NCI-H2196 (cell line): Measurements from ENCODE around the gene SHMT2.
A peak's percentile ranks its signal among the peaks of the same experiment; 100 is the strongest.

Experiments used
- DNase-seq: peaks from one replicate; lab custom pipeline; 2025; ENCODE audit not compliant: unreplicated experiment; lab: John Stamatoyannopoulos, UW

The SHMT2 gene

DNA sequence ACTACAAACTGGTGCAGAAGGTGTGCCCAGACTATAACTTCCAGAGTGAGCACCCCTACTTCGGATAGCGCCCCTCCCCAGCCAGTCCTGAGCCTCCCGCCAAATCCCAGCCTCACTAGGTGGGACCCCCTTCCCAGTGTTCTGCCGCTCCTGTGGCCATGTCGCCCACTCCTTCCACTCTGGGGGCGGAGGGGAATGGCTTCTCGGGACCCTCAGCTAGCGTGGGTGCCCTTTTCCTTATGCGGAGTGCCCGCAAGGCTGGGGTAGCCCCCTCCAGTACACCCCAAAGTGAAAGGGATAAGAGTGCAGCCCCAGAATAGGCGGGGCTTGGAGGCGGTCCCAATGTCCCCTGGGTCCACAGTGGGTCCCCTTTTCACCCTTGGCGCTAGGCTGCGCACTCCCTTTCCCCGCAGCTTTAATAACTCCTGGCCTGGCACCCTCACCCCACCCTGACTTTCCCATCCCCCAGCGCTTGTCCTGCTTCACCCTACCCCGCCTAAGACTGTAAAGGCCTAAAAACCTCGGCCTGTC is 3.8 kb upstream of the SHMT2 start:
- no peak for DNase-seq

GRCh38 chr12:57226588-57227314 is 2.8 kb upstream of the SHMT2 start:
- DNase-seq: no peak

DNA sequence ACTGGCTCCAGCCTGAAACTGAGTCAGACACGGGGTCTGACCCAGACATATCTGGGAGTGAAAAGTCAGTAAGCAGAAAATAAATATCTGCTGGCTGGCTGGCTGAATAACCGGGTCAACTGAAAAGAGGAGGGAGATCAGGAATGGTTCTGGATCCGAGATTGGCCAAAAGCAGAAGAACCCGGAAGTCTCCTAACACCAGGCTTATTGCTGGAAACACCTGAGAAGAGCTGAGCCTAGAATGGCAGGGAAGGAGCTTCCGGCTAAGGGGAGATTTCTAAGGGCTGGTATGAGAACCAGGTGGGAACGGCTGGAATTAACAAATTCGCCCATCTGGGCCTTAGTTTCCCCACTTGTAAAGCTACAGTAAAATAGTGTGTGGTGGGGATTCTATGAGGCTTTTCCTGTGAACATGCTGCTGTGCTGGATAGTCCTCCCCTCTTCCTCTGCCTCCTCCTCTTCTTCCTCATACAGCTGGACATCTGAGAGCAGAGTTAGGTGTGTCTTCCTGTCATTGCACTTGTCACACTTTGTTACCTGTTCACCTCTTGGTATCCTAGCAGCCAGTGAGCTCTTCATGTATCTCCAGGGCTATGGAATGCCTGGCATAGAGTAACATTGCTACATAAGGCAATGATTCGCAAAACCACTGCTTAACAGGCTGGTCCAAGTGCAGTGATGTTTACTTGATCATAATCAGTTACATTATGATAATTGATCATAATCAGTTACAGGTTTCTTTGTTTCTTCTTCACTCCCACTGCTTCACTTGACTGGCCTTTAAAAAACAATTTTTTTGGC is 2.0 kb upstream of the SHMT2 start:
- peak; percentile 16 for DNase-seq

DNA sequence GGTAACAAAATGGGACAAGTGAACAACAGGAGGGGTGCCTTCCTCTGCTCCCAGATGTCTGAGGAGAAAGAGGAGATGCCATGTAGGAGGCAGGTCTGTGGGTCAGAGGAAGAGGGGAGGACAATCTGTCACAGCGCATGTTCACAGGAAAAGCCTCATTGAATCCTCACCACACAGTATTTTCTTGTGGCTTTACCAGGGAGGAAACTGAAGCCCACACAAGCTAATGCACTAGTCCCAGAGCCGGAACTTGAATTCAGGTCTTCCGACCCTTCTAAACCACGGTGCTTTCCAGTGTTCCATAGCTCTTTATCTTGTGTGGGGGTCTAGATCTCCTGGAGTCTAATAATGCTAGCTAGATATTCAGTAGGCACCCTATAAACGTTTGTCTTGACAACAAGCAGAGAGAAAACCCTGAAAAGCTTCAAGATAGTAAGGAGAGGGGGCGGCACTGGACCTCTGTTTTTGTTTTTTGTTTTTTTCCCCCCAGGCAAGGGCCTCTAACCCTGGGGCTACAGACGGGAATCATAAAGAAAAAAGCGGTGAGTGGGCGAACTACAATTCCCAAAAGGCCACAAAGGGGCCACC is 371 bp upstream of the SHMT2 start:
- no peak for DNase-seq

DNA sequence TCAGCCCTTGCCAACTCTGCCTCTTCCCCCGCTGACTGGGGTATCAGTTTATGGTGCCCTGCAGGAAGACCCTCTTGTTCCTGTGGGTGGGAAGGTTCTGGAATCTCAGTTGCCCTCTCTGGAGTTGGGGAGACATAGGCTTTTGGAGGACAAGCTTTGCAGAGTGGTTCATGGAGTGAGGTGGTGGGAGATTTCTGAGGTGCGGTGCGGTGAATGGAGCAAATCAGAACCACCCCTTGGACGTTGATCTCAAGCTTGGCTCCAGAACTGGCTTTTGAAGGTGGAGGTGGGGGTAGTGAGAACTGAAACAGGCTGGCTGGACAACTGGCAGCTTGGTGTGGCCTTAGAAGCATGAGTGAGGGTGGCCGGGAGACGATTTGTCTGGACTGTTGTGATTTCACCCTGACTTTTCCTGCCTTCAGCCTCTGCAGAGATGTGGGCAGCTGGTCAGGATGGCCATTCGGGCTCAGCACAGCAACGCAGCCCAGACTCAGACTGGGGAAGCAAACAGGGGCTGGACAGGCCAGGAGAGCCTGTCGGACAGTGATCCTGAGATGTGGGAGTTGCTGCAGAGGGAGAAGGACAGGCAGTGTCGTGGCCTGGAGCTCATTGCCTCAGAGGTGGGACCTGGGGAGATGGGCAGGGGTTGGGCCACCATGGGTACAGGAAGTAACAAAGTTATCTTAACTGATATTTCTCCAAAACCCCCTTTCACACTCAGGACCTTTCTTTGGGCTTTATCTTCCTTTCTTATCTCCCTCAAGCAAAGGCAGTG is 1.1 kb downstream of the SHMT2 start:
- no peak for DNase-seq

GRCh38 chr12:57231276-57232021 is 1.9 kb downstream of the SHMT2 start:
- DNase-seq: no peak

- no peak for DNase-seq
These were observed 2.7 kb downstream of the SHMT2 start for GRCh38 chr12:57232156-57232756.

- DNase-seq: no peak
These were observed 4.1 kb downstream of the SHMT2 start for GRCh38 chr12:57233357-57234232.

GRCh38 chr12:57234233-57234570 is 4.7 kb downstream of the SHMT2 start:
- DNase-seq: no peak

- DNase-seq: no peak
These were observed 5.1 kb downstream of the SHMT2 start for GRCh38 chr12:57234571-57235016.

DNA sequence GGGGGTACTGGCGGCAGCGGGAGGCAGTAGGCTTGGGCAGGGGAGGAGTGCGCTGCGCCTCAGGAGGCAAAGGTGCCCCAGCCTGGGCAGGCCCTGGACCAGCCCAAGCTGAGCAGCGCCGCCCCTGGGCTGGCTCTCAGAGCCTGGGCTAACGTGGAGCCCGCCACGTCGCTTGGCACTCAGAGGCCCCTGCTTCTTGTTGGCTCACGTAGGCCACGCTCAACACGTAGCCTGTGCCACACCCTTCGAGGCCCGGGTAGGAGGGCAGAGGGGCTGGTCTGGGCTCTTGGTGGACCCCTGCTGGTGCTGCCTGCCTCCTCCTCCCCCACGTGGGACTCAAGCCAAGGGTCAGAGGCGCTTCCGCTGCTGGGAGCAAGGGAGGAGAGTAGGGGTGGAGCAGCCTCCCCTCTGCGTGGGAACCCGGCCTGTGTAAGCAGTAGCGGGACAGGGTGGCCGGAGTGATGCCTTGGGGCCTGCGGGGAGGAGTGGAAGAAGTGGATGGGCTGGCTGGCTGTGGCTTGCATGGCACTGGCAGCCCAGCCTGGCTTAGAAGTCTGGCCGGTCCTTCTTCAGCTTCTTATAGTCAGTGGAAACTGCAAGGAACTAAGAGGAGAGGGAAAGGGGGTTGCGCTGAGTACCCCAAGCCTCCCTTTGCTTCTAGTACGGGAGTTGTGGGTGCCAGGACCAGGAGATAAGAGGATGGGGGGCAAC is 5.7 kb downstream of the SHMT2 start:
- DNase-seq: no peak

DNA sequence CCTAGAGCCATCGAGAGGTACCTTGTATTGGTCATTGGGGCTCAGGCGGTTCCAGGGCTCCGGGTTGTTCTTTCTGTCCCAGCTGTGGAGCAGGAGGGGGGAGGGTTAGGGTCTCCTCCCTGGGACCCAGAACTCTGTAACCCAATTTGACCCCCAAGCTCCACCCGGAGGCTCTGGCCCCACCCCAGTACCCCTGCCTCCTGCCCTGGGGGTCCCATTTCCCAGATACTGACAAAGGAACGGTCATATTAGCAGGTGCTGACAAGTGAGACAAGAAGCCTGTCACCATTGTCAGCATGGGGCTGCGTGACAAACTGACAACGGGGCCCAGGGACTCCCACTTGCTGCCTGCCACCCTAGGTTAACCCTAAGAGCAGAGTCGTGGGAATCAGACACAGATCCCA is 6.2 kb downstream of the SHMT2 start:
- no peak for DNase-seq

GRCh38 chr12:57236201-57236924 is 6.9 kb downstream of the SHMT2 start:
- no peak for DNase-seq

DNA sequence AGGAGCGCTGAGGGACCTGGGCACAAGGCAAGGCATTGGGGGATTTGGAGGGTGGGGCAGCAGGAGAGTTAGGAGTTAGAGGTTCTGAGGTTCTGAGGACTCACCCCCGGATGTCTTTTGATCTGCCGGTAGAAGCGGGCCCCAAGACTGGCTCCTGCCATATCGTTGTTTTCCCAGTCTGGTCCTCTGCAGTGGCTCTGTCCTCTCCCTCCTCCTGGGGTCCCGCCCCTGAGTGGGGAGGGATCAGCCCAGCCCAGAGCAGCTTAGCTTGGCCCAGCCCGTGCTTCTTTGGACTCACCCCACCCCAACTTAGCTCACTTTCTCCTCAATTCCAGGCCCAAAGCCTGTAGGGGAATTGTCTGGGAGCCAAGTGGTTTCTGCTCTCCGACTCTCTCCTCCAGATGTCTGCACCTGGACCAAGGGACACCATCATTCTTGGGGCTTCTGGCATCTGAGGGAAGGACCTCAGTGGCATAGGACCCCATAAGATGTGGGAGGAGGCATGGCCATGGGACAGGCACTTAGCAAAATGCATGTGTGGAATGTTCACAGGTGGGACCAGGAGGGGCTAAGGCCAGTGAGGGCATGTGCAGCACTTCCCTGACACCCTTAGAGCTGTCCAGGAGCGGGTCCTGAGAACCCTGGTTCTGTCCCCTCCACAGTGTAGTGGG is 7.5 kb downstream of the SHMT2 start:
- DNase-seq: no peak

DNA sequence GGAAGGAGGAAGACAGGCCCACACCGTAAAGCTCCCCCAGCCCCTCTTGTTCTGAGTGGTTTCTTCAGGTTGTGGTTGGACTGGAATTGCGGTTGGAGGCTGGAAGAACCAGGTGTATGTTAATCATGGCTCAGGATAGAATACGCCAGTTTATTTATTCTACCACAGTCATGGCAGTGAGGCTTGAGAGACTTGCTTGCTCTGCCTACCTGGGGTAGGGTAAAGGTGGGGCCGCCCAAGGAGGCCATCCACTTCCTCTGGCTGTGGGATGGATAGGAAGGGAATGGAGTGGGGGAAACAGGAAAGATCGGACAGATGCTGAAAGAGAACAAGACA is 8.1 kb downstream of the SHMT2 start:
- no peak for DNase-seq

GRCh38 chr12:57237932-57238853 is 8.7 kb downstream of the SHMT2 start:
- DNase-seq: no peak
